Islet precursor cell (in vitro differentiated cells): ENCODE results near the gene PRDM15.
A peak's percentile ranks its signal among the peaks of the same experiment; 100 is the strongest.

ENCODE experiments used
- DNase-seq: peaks from one replicate; pipeline ENCODE4 v3.0.0-alpha.2; 2018

Gene PRDM15

GRCh38 chr21:41837756-41838297, 41.3 kb downstream of the PRDM15 start:
- no peak for DNase-seq

- DNase-seq = no peak
Measured at GRCh38 chr21:41836166-41837015, 42.8 kb downstream of the PRDM15 start.

- no peak for DNase-seq
Measured at GRCh38 chr21:41835711-41836154, 43.4 kb downstream of the PRDM15 start.

- no peak for DNase-seq
Measured at GRCh38 chr21:41834926-41835663, 44.0 kb downstream of the PRDM15 start.

- no peak for DNase-seq
Measured at GRCh38 chr21:41834252-41834925, 44.8 kb downstream of the PRDM15 start.

- DNase-seq = no peak
Measured at GRCh38 chr21:41833497-41834115, 45.5 kb downstream of the PRDM15 start.

GRCh38 chr21:41832596-41833496, 46.3 kb downstream of the PRDM15 start:
- no peak for DNase-seq

- DNase-seq = no peak
Measured at GRCh38 chr21:41831866-41832595, 47.1 kb downstream of the PRDM15 start.

GRCh38 chr21:41831453-41831831, 47.7 kb downstream of the PRDM15 start:
- DNase-seq = no peak

GRCh38 chr21:41830764-41831452, 48.2 kb downstream of the PRDM15 start:
- no peak for DNase-seq

- DNase-seq = no peak
Measured at GRCh38 chr21:41830145-41830707, 48.9 kb downstream of the PRDM15 start.

- no peak for DNase-seq
Measured at GRCh38 chr21:41828884-41829360, 50.2 kb downstream of the PRDM15 start.

- no peak for DNase-seq
Measured at GRCh38 chr21:41827951-41828883, 50.9 kb downstream of the PRDM15 start.

GRCh38 chr21:41825881-41826280, 53.3 kb downstream of the PRDM15 start:
- no peak for DNase-seq

GRCh38 chr21:41825216-41825615, 53.9 kb downstream of the PRDM15 start:
- no peak for DNase-seq

GRCh38 chr21:41824466-41825207, 54.5 kb downstream of the PRDM15 start:
- DNase-seq = peak; percentile 35

- DNase-seq = no peak
Measured at GRCh38 chr21:41823906-41824305, 55.2 kb downstream of the PRDM15 start.

- DNase-seq = no peak
Measured at GRCh38 chr21:41823166-41823565, 56.0 kb downstream of the PRDM15 start.
